HepG2 (cell line): Measurements from ENCODE around the gene ALOXE3. TPM values are rescaled to one million over a fixed set of nuclear protein-coding genes. Genes with fewer than 3 reads are reported as not detected.

Experiments used
- AKAP8 ChIP-seq: sonication (generic); formaldehyde crosslinking; IDR thresholded peaks from 2 replicates; pipeline ENCODE4 v1.5.1; 2020; ENCODE audit warnings: mild to moderate bottlenecking, missing genetic modification reagents
- RCOR2 ChIP-seq: IDR thresholded peaks from 2 replicates; pipeline ENCODE4 v1.6.1; 2016; ENCODE audit warnings: missing biosample characterization, missing genetic modification reagents
- REPIN1 ChIP-seq: sonication (generic); formaldehyde crosslinking; IDR thresholded peaks from 2 replicates; pipeline ENCODE4 v1.8.0; 2022; ENCODE audit warnings: missing genetic modification reagents, low read depth, mild to moderate bottlenecking, borderline replicate concordance
- RNF2 ChIP-seq: fragments of 450-650 bp; conservative IDR thresholded peaks from 2 replicates; pipeline ENCODE4 v1.6.1; 2016; ENCODE audit warnings: low read depth
- ZNF317 ChIP-seq: sonication (generic); formaldehyde crosslinking; IDR thresholded peaks from 2 replicates; pipeline ENCODE4 v1.5.0; 2020; ENCODE audit warnings: mild to moderate bottlenecking, missing genetic modification reagents
- ZNF430 ChIP-seq: sonication (generic); formaldehyde crosslinking; IDR thresholded peaks from 2 replicates; pipeline ENCODE4 v1.9.0; 2021; ENCODE audit warnings: mild to moderate bottlenecking, missing genetic modification reagents
- ZNF747 ChIP-seq: sonication (generic); formaldehyde crosslinking; IDR thresholded peaks from 2 replicates; pipeline ENCODE4 v1.8.1; 2023; ENCODE audit warnings: missing genetic modification reagents, mild to moderate bottlenecking, borderline replicate concordance
- polyA plus RNA-seq, 8 experiments: library from polyadenylated mRNA; depleted of rRNA in 3 of 8; stranded (reverse) in 7 of 8; unstranded in 1 of 8; fragments of >200 nt; fragmentation: Illumina TruSeq in 4 of 8; extraction: Trizol in 4 of 8; gene quantifications; 2 replicates each; pipeline versions ENCODE4 v1.2.1 to v1.2.3, GENCODE V29; 2011 to 2016; ENCODE audit warnings: low read depth in 4 of 8, missing spikeins in 1 of 8, mixed read lengths in 1 of 8; ENCODE audit not compliant: insufficient read depth in 1 of 8
- total RNA-seq, 5 experiments: library from RNA; depleted of rRNA; stranded (reverse); fragments of >200 nt; fragmentation: Illumina TruSeq; extraction: Trizol; gene quantifications; 2 replicates each; pipeline ENCODE4 v1.2.3, GENCODE V29; 2016; ENCODE audit warnings: low read depth in 1 of 5
- TF ChIP-seq, protein P1 (sequence below): IDR thresholded peaks from 2 replicates; pipeline ENCODE4 v1.6.1; 2016; ENCODE audit warnings: low read depth, control low read depth
- TF ChIP-seq, protein P2 (sequence below), 2 experiments: fragments of 450-650 bp in 1 of 2; sonication (generic) in 1 of 2; formaldehyde crosslinking in 1 of 2; IDR thresholded peaks; 2 replicates each; pipeline versions ENCODE4 v1.6.1 to v1.8.0; 2016 to 2022; ENCODE audit warnings: antibody characterized with exemption in 1 of 2, mild to moderate bottlenecking in 1 of 2, missing genetic modification reagents in 1 of 2
- TF ChIP-seq, protein P3 (sequence below): sonication (generic); formaldehyde crosslinking; IDR thresholded peaks from 2 replicates; pipeline ENCODE4 v1.4.0; 2020; ENCODE audit warnings: missing genetic modification reagents, mild to moderate bottlenecking, borderline replicate concordance

Gene ALOXE3
- total and polyA plus RNA-seq, 2 of the 13 experiments (the other 11 are each of a cell fraction or from before 2014, with no cell fraction given), result 0.07 TPM; not detected in 1

DNA sequence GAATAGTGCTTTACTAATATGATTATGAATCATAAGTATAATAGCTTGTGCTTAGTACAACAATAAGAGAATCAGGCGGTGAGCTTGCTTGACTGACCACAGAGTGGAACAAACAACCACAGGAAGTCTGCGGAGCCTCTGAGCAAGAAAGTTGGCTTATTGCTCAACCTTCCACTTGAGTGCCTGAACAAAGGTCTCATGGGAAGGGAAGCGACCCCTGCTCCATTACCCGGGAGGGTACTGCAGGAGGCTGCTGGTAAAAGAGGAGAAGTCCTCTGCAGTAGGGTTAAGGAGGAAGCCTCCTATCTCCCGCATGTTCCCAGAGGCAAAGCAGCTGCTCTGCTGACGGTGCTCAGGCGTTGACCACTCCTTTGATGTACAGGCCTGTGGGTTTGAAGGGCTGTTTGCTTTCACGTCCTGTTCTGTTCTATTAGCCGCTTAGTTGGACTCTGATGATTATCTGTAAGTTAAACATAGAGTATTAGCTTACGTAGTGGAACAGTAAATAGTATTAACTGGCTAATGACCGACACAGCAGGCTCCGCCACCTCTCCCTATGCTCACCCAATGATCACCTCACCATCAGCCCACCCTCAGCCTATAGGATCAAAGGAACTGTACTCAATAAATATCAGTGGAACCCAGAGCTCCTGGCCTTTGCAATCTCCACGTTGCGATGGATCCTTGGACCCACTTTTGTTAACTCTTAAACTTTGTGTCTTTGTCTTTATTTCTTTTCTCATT lies 61.9 kb downstream of the ALOXE3 start (continued):
- TF ChIP-seq, protein P1, sequence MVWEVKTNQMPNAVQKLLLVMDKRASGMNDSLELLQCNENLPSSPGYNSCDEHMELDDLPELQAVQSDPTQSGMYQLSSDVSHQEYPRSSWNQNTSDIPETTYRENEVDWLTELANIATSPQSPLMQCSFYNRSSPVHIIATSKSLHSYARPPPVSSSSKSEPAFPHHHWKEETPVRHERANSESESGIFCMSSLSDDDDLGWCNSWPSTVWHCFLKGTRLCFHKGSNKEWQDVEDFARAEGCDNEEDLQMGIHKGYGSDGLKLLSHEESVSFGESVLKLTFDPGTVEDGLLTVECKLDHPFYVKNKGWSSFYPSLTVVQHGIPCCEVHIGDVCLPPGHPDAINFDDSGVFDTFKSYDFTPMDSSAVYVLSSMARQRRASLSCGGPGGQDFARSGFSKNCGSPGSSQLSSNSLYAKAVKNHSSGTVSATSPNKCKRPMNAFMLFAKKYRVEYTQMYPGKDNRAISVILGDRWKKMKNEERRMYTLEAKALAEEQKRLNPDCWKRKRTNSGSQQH, result no peak
- TF ChIP-seq REPIN1 (peak; percentile 77), ZNF430 (CRISPR knock-in tag) (peak; percentile 31; the same call in 1 of the 2 replicates), ZNF747 (CRISPR knock-in tag) (peak; percentile 70; the same call in 1 of the 2 replicates), AKAP8 (peak; percentile 39; the same call in 1 of the 2 replicates), RCOR2 (CRISPR knock-in tag) (peak; percentile 41; the same call in 1 of the 2 replicates), RNF2 (peak; percentile 97), ZNF317 (peak; percentile 75)
- TF ChIP-seq, protein P2, sequence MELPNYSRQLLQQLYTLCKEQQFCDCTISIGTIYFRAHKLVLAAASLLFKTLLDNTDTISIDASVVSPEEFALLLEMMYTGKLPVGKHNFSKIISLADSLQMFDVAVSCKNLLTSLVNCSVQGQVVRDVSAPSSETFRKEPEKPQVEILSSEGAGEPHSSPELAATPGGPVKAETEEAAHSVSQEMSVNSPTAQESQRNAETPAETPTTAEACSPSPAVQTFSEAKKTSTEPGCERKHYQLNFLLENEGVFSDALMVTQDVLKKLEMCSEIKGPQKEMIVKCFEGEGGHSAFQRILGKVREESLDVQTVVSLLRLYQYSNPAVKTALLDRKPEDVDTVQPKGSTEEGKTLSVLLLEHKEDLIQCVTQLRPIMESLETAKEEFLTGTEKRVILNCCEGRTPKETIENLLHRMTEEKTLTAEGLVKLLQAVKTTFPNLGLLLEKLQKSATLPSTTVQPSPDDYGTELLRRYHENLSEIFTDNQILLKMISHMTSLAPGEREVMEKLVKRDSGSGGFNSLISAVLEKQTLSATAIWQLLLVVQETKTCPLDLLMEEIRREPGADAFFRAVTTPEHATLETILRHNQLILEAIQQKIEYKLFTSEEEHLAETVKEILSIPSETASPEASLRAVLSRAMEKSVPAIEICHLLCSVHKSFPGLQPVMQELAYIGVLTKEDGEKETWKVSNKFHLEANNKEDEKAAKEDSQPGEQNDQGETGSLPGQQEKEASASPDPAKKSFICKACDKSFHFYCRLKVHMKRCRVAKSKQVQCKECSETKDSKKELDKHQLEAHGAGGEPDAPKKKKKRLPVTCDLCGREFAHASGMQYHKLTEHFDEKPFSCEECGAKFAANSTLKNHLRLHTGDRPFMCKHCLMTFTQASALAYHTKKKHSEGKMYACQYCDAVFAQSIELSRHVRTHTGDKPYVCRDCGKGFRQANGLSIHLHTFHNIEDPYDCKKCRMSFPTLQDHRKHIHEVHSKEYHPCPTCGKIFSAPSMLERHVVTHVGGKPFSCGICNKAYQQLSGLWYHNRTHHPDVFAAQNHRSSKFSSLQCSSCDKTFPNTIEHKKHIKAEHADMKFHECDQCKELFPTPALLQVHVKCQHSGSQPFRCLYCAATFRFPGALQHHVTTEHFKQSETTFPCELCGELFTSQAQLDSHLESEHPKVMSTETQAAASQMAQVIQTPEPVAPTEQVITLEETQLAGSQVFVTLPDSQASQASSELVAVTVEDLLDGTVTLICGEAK (IDR thresholded peaks at IDR 0.05), result no peak
- TF ChIP-seq, protein P2 (CRISPR knock-in tag; IDR thresholded peaks at IDR 0.05), result peak; percentile 41; the same call in 1 of the 2 replicates
- TF ChIP-seq, protein P3, sequence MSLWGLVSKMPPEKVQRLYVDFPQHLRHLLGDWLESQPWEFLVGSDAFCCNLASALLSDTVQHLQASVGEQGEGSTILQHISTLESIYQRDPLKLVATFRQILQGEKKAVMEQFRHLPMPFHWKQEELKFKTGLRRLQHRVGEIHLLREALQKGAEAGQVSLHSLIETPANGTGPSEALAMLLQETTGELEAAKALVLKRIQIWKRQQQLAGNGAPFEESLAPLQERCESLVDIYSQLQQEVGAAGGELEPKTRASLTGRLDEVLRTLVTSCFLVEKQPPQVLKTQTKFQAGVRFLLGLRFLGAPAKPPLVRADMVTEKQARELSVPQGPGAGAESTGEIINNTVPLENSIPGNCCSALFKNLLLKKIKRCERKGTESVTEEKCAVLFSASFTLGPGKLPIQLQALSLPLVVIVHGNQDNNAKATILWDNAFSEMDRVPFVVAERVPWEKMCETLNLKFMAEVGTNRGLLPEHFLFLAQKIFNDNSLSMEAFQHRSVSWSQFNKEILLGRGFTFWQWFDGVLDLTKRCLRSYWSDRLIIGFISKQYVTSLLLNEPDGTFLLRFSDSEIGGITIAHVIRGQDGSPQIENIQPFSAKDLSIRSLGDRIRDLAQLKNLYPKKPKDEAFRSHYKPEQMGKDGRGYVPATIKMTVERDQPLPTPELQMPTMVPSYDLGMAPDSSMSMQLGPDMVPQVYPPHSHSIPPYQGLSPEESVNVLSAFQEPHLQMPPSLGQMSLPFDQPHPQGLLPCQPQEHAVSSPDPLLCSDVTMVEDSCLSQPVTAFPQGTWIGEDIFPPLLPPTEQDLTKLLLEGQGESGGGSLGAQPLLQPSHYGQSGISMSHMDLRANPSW (CRISPR knock-in tag), result peak; percentile 94; the same call in 1 of the 2 replicates
